Neuron (in vitro differentiated cells): Measurements from ENCODE around the gene HIKESHI.
"Not testable (repeated sequence)": the region's sequence is repeated elsewhere in the genome, so short reads cannot be mapped to it uniquely, and the experiment has no call there.

Experiments used
- H2AFZ ChIP-seq: one replicate; pipeline ENCODE4 v1.6.1; 2013; ENCODE audit warnings: low read depth, mild to moderate bottlenecking, inconsistent platforms, low read length, moderate library complexity
- H3K27me3 ChIP-seq: one replicate; pipeline ENCODE4 v1.6.1; 2013; ENCODE audit warnings: low read length; ENCODE audit not compliant: insufficient read depth
- H3K36me3 ChIP-seq: one replicate; pipeline ENCODE4 v1.6.1; 2013; ENCODE audit warnings: low read length; ENCODE audit not compliant: insufficient read depth
- H3K4me1 ChIP-seq: one replicate; pipeline ENCODE4 v1.6.1; 2013; ENCODE audit warnings: low read length; ENCODE audit not compliant: insufficient read depth
- H3K4me3 ChIP-seq: 2 replicates; pipeline ENCODE4 v1.5.1; 2013; ENCODE audit warnings: mild to moderate bottlenecking, low read length, moderate library complexity
- H3K9me3 ChIP-seq: one replicate; pipeline ENCODE4 v1.6.1; 2013; ENCODE audit warnings: low read length

The HIKESHI gene

GRCh38 chr11:86314636-86315035 is 12.6 kb downstream of the HIKESHI start:
- Histone ChIP-seq H3K4me3 (no peak overlapping the region), H3K4me1 (no peaks in the 10 kb centered on the region), H2AFZ (no peak overlapping the region), H3K9me3 (peaks cover 3% of the 10 kb centered on the region), H3K36me3 (peaks cover 31% of the 10 kb centered on the region), H3K27me3 (no peaks in the 10 kb centered on the region)

- Histone ChIP-seq H3K36me3 (peaks cover 33% of the 10 kb centered on the region), H3K4me3 (no peak overlapping the region), H3K9me3 (peaks cover 7% of the 10 kb centered on the region), H2AFZ (no peak overlapping the region), H3K4me1 (no peaks in the 10 kb centered on the region), H3K27me3 (no peaks in the 10 kb centered on the region)
These were observed 33.2 kb downstream of the HIKESHI start for GRCh38 chr11:86335131-86335767.

- Histone ChIP-seq H3K9me3 (peaks cover 7% of the 10 kb centered on the region), H3K36me3 (peaks cover 29% of the 10 kb centered on the region), H3K4me1 (no peaks in the 10 kb centered on the region), H3K4me3 (no peak overlapping the region), H2AFZ (no peak overlapping the region), H3K27me3 (no peaks in the 10 kb centered on the region)
These were observed 35.2 kb downstream of the HIKESHI start for GRCh38 chr11:86337227-86337626.

- H3K9me3 ChIP-seq, result peaks cover under 1% of the 10 kb centered on the region
- peaks cover 23% of the 10 kb centered on the region for H3K36me3 ChIP-seq
- no peak overlapping the region for H3K4me3 ChIP-seq
- no peaks in the 10 kb centered on the region for H3K4me1 ChIP-seq
- no peak overlapping the region for H2AFZ ChIP-seq
- no peaks in the 10 kb centered on the region for H3K27me3 ChIP-seq
These were observed 39.3 kb downstream of the HIKESHI start for GRCh38 chr11:86341382-86341781.

GRCh38 chr11:86346513-86346912 is 44.5 kb downstream of the HIKESHI start:
- Histone ChIP-seq H3K36me3 (peaks cover 17% of the 10 kb centered on the region), H3K9me3 (peaks cover 3% of the 10 kb centered on the region), H3K27me3 (no peaks in the 10 kb centered on the region), H2AFZ (no peak overlapping the region), H3K4me1 (no peaks in the 10 kb centered on the region), H3K4me3 (no peak overlapping the region)

- Histone ChIP-seq H3K27me3 (no peaks in the 10 kb centered on the region), H3K36me3 (no peaks in the 10 kb centered on the region), H3K4me3 (no peak overlapping the region), H3K4me1 (no peaks in the 10 kb centered on the region), H2AFZ (no peak overlapping the region), H3K9me3 (no peaks in the 10 kb centered on the region)
These were observed 53.2 kb downstream of the HIKESHI start for GRCh38 chr11:86355256-86355655.

- H3K27me3 ChIP-seq, H3K36me3 ChIP-seq, H2AFZ ChIP-seq, H3K4me3 ChIP-seq, H3K4me1 ChIP-seq, H3K9me3 ChIP-seq: not testable (repeated sequence)
These were observed 55.4 kb downstream of the HIKESHI start for GRCh38 chr11:86357412-86357811.

- Histone ChIP-seq H3K36me3 (no peaks in the 10 kb centered on the region), H2AFZ (no peak overlapping the region), H3K4me1 (no peaks in the 10 kb centered on the region), H3K27me3 (no peaks in the 10 kb centered on the region), H3K4me3 (no peak overlapping the region), H3K9me3 (no peaks in the 10 kb centered on the region)
These were observed 56.7 kb downstream of the HIKESHI start for GRCh38 chr11:86358720-86359119.

GRCh38 chr11:86360775-86361395 is 58.8 kb downstream of the HIKESHI start:
- no peak overlapping the region for H2AFZ ChIP-seq
- no peak overlapping the region for H3K4me3 ChIP-seq
- H3K4me1 ChIP-seq, result no peaks in the 10 kb centered on the region
- H3K27me3 ChIP-seq, result no peaks in the 10 kb centered on the region
- no peaks in the 10 kb centered on the region for H3K36me3 ChIP-seq
- H3K9me3 ChIP-seq, result no peaks in the 10 kb centered on the region

GRCh38 chr11:86363424-86363823 is 61.4 kb downstream of the HIKESHI start:
- no peaks in the 10 kb centered on the region for H3K27me3 ChIP-seq
- H3K36me3 ChIP-seq, result no peaks in the 10 kb centered on the region
- H3K4me3 ChIP-seq, result no peak overlapping the region
- no peak overlapping the region for H2AFZ ChIP-seq
- H3K9me3 ChIP-seq, result no peaks in the 10 kb centered on the region
- no peaks in the 10 kb centered on the region for H3K4me1 ChIP-seq

GRCh38 chr11:86365546-86365945 is 63.5 kb downstream of the HIKESHI start:
- Histone ChIP-seq H3K4me3 (no peak overlapping the region), H3K36me3 (no peaks in the 10 kb centered on the region), H2AFZ (no peak overlapping the region), H3K4me1 (peaks cover 4% of the 10 kb centered on the region), H3K27me3 (no peaks in the 10 kb centered on the region), H3K9me3 (peaks cover 2% of the 10 kb centered on the region)

- H3K4me1 ChIP-seq, result peaks cover 8% of the 10 kb centered on the region
- H2AFZ ChIP-seq, result no peak overlapping the region
- no peaks in the 10 kb centered on the region for H3K36me3 ChIP-seq
- H3K9me3 ChIP-seq, result peaks cover 6% of the 10 kb centered on the region
- H3K27me3 ChIP-seq, result no peaks in the 10 kb centered on the region
- H3K4me3 ChIP-seq, result no peak overlapping the region
These were observed 67.6 kb downstream of the HIKESHI start for GRCh38 chr11:86369668-86370067.

- no peak overlapping the region for H3K4me3 ChIP-seq
- H2AFZ ChIP-seq, result no peak overlapping the region
- H3K9me3 ChIP-seq, result peaks cover 6% of the 10 kb centered on the region
- no peaks in the 10 kb centered on the region for H3K36me3 ChIP-seq
- H3K27me3 ChIP-seq, result no peaks in the 10 kb centered on the region
- peaks cover 13% of the 10 kb centered on the region for H3K4me1 ChIP-seq
These were observed 68.1 kb downstream of the HIKESHI start for GRCh38 chr11:86370171-86370570.
